Esophagus squamous epithelium (tissue), 5 donors: Measurements from ENCODE around the gene RSPH1. TPM values are rescaled to one million over a fixed set of nuclear protein-coding genes. Genes with fewer than 3 reads are reported as not detected.

ENCODE experiments used
- DNase-seq: peaks from one replicate; lab custom pipeline; 2025; lab: John Stamatoyannopoulos, UW
- H3K27ac ChIP-seq, 4 donors: fragments of 200-600 bp; sonication (generic); one replicate each; pipeline ENCODE4 v1.5.1; 2016 to 2019; ENCODE audit warnings: mild to moderate bottlenecking in 1 of 4
- H3K27me3 ChIP-seq, 4 donors: fragments of 200-600 bp; sonication (generic); 1 replicate in 3 of 4; 2 replicates in 1 of 4; pipeline versions ENCODE4 v1.5.1 to v1.6.0; 2017 to 2021; ENCODE audit warnings: antibody characterized with exemption in 1 of 4
- H3K36me3 ChIP-seq, 3 donors: fragments of 200-600 bp; sonication (generic); one replicate each; pipeline ENCODE4 v1.5.1; 2016 to 2019
- H3K4me1 ChIP-seq, 3 donors: fragments of 200-600 bp; sonication (generic); one replicate each; pipeline ENCODE4 v1.5.1; 2017 to 2019
- H3K4me3 ChIP-seq, 4 donors: fragments of 200-600 bp; sonication (generic); 1 replicate in 3 of 4; 2 replicates in 1 of 4; pipeline ENCODE4 v1.5.1; 2016 to 2019; ENCODE audit warnings: mild to moderate bottlenecking in 2 of 4, moderate library complexity in 1 of 4
- H3K9me3 ChIP-seq, 3 donors: fragments of 200-600 bp; sonication (generic); one replicate each; pipeline ENCODE4 v1.5.1; 2016 to 2019
- POLR2A ChIP-seq, 4 donors: fragments of 450-650 bp; IDR thresholded peaks; one replicate each; pipeline ENCODE4 v1.6.1; 2017; ENCODE audit warnings: antibody characterized with exemption in 4 of 4, mild to moderate bottlenecking in 4 of 4, moderate library complexity in 3 of 4
- WGBS, 2 donors: methylation state at CpG; one replicate each; pipeline ENCODE4 v1.1.5; 2018; 5-methylcytosine and 5-hydroxymethylcytosine counted together
- intact Hi-C: fragments of 100-400 bp; cut with DNase I; formaldehyde crosslinking; loops from one replicate; pipeline ENCODE4 v1.15.0; 2022
- total RNA-seq, 4 donors: library from RNA; depleted of rRNA; stranded (reverse); fragments of >200 nt; gene quantifications; one replicate each; pipeline ENCODE4 v1.1.0, GENCODE V29; 2016
- TF ChIP-seq, protein P1 (sequence below), 6 experiments: fragments of 450-650 bp in 4 of 6; fragments of 200-600 bp in 2 of 6; sonication (generic) in 2 of 6; IDR thresholded peaks; one replicate each; pipeline ENCODE4 v1.5.1; 2016 to 2019; ENCODE audit warnings: antibody characterized with exemption in 6 of 6, mild to moderate bottlenecking in 4 of 6, moderate library complexity in 4 of 6
- donor health status: DM: yes; HTN: yes; CAD: no.

The RSPH1 gene
- total RNA-seq, 4 donors from 2014 or later, result 0.19 TPM; not detected in 3

DNA sequence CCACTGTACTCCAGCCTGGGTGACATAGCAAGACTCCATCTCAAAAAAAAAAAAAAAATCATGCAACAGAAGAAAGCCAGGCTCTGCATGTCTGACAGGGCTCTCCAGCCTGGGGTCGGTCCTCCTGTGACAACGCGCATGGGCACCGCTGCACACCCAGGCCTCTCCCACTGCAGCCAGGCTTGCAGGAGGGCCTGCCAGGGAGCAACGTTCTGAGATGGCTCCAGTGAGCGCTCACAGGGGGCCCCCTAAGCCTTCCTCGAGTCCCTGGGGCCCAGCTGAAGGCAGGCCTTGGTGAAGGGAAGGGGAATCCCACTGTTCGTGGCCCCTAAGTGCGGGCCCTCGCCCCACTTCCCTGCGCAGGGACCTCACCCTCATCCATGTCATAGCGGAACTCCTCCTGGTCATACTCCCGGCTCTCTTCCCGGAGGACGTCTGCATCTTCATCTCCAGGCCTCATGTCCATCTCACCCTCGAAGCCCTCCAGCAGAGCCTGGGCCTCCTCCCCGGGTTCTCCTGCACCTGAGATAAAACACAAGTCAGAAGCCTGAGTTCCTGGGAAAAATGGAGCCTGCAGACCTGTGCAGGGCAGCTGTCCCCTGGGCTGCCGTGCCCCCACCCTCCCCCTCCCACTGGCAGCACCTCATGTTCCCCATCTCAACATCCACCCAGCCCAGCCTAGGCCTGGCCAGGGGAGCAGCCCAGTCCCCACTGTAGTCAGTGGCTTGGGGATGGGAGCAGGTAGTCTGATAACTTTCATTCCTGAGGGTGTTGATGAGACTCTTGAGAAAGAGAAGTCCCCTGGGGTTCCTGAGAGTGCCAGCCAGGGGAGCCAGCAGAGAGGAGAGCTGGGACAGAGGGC lies 20.3 kb downstream of the RSPH1 start:
- H3K27me3 ChIP-seq, result no peaks in the 10 kb centered on the region
- 88 to 92% methylated on average over 8 to 12 of the region's 18 CpGs for WGBS, 2 donors
- H3K27ac ChIP-seq, result no peak overlapping the region
- H3K36me3 ChIP-seq, result no peaks in the 10 kb centered on the region
- peaks cover 6 to 18% (median 8%) of the 10 kb centered on the region in 3 donors for H3K4me1 ChIP-seq
- intact Hi-C loops, result no loop called here
- TF ChIP-seq, protein P1, sequence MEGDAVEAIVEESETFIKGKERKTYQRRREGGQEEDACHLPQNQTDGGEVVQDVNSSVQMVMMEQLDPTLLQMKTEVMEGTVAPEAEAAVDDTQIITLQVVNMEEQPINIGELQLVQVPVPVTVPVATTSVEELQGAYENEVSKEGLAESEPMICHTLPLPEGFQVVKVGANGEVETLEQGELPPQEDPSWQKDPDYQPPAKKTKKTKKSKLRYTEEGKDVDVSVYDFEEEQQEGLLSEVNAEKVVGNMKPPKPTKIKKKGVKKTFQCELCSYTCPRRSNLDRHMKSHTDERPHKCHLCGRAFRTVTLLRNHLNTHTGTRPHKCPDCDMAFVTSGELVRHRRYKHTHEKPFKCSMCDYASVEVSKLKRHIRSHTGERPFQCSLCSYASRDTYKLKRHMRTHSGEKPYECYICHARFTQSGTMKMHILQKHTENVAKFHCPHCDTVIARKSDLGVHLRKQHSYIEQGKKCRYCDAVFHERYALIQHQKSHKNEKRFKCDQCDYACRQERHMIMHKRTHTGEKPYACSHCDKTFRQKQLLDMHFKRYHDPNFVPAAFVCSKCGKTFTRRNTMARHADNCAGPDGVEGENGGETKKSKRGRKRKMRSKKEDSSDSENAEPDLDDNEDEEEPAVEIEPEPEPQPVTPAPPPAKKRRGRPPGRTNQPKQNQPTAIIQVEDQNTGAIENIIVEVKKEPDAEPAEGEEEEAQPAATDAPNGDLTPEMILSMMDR (IDR thresholded peaks at IDR 0.05), result no peak
- no peak for TF ChIP-seq POLR2A (IDR thresholded peaks at IDR 0.05)
- DNase-seq, result no peak
- no peaks in the 10 kb centered on the region for H3K9me3 ChIP-seq
- no peak overlapping the region for H3K4me3 ChIP-seq

DNA sequence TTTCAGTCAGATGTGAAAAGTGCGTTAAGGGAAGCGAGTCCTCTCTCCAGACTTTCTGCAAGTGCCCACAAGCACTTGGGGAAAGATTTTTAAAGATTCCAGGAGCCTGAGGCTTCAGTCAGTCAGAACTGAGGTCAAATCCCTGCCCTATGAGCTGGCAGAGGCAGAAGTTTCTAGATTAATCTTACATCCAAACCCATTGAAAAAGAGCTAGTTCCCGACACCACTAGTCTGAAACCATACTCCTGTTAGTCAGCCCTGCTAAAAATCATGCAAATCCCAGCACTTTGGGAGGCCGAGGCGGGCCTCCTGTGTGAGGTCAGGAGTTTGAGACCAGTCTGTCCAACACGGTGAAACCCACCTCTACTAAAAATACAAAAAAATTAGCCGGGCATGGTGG lies 21.0 kb downstream of the RSPH1 start:
- intact Hi-C loops, result no loop called here
- DNase-seq, result no peak
- no peak overlapping the region for H3K27ac ChIP-seq

DNA sequence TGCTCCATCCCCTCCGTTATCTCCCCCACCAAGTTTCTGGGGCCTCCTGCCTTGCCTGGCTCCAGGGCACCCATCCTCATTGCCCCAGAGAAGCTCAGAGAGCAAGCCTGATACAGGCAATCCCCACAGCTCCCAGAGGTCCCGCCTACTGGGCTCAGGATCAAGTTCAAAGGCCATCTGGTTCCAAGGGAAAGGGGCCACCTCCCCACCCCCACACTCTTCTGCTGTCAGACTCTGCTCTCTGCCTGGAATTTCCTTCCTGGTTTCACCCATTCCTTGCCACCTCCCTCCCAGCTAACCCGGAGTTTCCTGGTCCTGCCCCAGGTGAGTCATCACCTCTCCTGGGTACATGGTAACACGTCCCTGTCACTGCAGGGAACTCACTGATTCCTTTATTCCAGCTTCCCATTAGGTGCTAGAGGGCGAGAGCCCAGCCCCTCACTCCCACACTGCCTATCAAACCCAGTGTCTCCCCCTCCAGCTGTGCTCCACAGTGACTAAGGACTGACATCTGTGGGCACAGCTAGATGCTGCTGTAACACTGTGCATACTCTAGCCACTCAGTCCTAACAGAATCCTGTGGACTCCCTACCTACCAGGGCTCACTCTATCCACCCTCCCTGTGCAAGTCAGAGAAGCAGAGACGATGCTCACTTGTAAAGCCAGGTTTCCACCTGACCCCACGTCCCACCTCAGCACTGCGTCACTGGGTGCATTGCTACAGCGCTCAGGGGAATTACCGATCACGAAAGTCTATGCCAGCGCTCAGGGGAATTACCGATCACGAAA lies 21.8 kb downstream of the RSPH1 start:
- peak overlapping the region; percentile 37 to 71 (median 59) for H3K27ac ChIP-seq
- peaks cover 7 to 21% (median 8%) of the 10 kb centered on the region in 3 donors for H3K4me1 ChIP-seq
- DNase-seq, result no peak
- H3K36me3 ChIP-seq, result no peaks in the 10 kb centered on the region
- no peaks in the 10 kb centered on the region for H3K27me3 ChIP-seq
- no peak overlapping the region for H3K4me3 ChIP-seq
- H3K9me3 ChIP-seq, result no peaks in the 10 kb centered on the region
- WGBS, 2 donors, result 39 to 57% methylated on average over 13 to 14 of the region's 14 CpGs
- TF ChIP-seq, protein P1 (IDR thresholded peaks at IDR 0.05), result no peak
- TF ChIP-seq POLR2A (IDR thresholded peaks at IDR 0.05), result no peak
- intact Hi-C loops, result no loop called here

More for the DNA sequence above, 21.0 kb downstream of the RSPH1 start:
- Histone ChIP-seq H3K4me1 (peaks cover 6 to 18% (median 8%) of the 10 kb centered on the region in 3 donors), H3K4me3 (no peak overlapping the region), H3K36me3 (no peaks in the 10 kb centered on the region), H3K9me3 (no peaks in the 10 kb centered on the region), H3K27me3 (no peaks in the 10 kb centered on the region)
- TF ChIP-seq, protein P1 (IDR thresholded peaks at IDR 0.05), result no peak
- no peak for TF ChIP-seq POLR2A (IDR thresholded peaks at IDR 0.05)
- 65 to 80% methylated on average over 6 to 7 of the region's 7 CpGs for WGBS, 2 donors

DNA sequence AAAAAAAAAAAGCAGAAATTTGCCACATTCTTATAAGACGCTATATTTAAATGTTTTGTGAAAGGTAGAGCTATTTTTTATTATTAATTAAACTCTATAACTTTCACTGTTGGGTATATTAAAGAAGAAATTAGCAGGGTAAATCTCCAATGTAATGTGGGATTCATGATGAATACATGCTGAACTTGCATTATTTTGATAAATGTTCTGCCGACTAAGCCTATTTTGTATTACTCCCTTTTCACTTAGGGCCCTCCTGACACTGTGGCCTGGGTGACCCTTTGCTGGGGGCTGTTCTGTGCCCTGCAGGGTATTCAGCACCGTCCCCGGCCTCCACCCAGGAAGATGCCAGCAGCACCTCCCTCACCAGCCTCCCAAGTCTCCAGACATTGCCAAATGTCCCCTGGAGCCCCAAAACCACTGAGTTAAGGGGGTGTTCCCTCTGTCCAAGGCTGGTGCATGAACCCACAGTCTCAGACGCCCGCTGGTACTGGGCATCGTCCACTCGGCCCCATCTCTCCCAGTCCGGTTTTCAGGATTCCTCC lies 22.5 kb downstream of the RSPH1 start:
- intact Hi-C loops, result no loop called here

More for the DNA sequence above, 22.5 kb downstream of the RSPH1 start:
- Histone ChIP-seq H3K27ac (peak overlapping the region; percentile 37 to 71 (median 59)), H3K9me3 (no peaks in the 10 kb centered on the region), H3K27me3 (no peaks in the 10 kb centered on the region), H3K4me1 (peaks cover 8 to 28% (median 12%) of the 10 kb centered on the region in 3 donors), H3K4me3 (no peak overlapping the region), H3K36me3 (no peaks in the 10 kb centered on the region)
- 80% methylated on average over 7 to 8 of the region's 9 CpGs for WGBS, 2 donors
- DNase-seq, result no peak
- no peak for TF ChIP-seq POLR2A (IDR thresholded peaks at IDR 0.05)
- TF ChIP-seq, protein P1 (IDR thresholded peaks at IDR 0.05), result no peak
